ENCODE results near the gene PTGS1. TPM values are rescaled to one million over a fixed set of nuclear protein-coding genes. Genes with fewer than 3 reads are reported as not detected.
A peak's percentile ranks its signal among the peaks of the same experiment; 100 is the strongest.
"Not testable (repeated sequence)": the region's sequence is repeated elsewhere in the genome, so short reads cannot be mapped to it uniquely, and the experiment has no call there.

Gene PTGS1
- total and polyA plus RNA-seq, 2 donors (not counting 1 experiment from before 2014, with no cell fraction given) = 9.5 to 15.3 TPM

DNA sequence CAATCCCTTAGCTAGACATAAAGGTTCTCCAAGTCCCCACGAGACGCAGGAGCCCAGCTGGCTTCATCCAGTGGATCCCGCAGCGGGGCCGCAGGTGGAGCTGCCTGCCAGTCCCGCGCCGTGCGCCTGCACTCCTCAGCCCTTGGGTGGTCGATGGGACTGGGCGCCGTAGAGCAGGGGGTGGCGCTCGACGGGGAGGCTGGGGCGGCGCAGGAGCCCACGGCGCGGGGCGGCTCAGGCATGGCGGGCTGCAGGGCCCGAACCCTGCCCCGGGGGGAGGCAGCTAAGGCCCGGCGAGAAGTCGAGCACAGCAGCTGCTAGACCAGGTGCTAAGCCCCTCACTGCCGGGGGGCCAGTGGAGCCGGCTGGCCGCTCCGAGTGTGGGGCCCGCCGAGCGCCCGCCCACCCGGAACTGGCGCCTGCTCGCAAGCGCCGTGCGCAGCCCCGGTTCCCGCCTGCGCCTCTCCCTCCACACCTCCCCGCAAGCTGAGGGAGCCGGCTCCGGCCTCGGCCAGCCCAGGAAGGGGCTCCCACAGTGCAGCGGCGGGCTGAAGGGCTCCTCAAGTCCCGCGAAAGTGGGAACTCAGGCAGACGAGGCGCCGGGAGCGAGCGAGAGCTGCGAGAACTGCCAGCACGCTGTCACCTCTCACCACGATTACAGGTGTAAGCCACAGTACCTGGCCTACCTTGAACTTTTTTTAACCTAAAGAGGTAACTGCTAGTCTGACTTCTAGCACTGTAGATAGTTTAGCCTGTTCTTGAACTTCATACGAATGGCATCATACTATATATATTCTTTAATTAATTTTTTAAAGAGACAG is 35.5 kb downstream of the PTGS1 start:
- no peak overlapping the region for H3K4me3 Mint-ChIP-seq
- CTCF ChIA-PET = no interaction called here
- H3K4me1 ChIP-seq (ENCODE audit: control insufficient read depth in 2 of 2, insufficient read depth in 2 of 2, low read length in 2 of 2) = no peaks in the 10 kb centered on the region
- H3K9me3 Mint-ChIP-seq (ENCODE audit: insufficient read depth) = no peaks in the 10 kb centered on the region
- no peak overlapping the region for H3K27ac Mint-ChIP-seq
- no peak overlapping the region for H3K9ac ChIP-seq (ENCODE audit: low read length)
- H3K4me1 Mint-ChIP-seq = peaks cover 4% of the 10 kb centered on the region
- no peak for ATAC-seq (ENCODE audit: low read depth)
- no peak overlapping the region for H3K27ac ChIP-seq (ENCODE audit: low read length in 2 of 2)
- H3K4me3 ChIP-seq (ENCODE audit: control extremely low read depth in 1 of 5, extremely low read depth in 1 of 5, insufficient read depth in 1 of 5, low read depth in 2 of 5, low read length in 4 of 5) = peak overlapping the region in 1 of 5 experiments; percentile 7
- POLR2A ChIA-PET = no interaction called here
- no peaks in the 10 kb centered on the region for H4K20me1 ChIP-seq (ENCODE audit: control insufficient read depth, insufficient read depth, low read length, poor library complexity, severe bottlenecking)
- peaks cover 0 to 2% (median 0%) of the 10 kb centered on the region in 4 experiments for H3K27me3 ChIP-seq (replicated peaks in 1 of 4; ENCODE audit: control extremely low read depth in 1 of 4, control insufficient read depth in 3 of 4, insufficient read depth in 4 of 4, low read length in 3 of 4)
- H3K79me2 ChIP-seq (ENCODE audit: control insufficient read depth, insufficient read depth, low read length) = no peaks in the 10 kb centered on the region
- peak overlapping the region; percentile 25 for H3K4me2 ChIP-seq (replicated peaks; ENCODE audit: low read depth, low read length, poor library complexity, severe bottlenecking)
- no peak for DNase-seq
- H2AFZ ChIP-seq (ENCODE audit: insufficient read depth, low read depth, low read length, poor library complexity, severe bottlenecking) = no peak overlapping the region
- peaks cover 4% of the 10 kb centered on the region for H3K27me3 Mint-ChIP-seq
- peaks cover 0 to 5% (median 0%) of the 10 kb centered on the region in 3 donors for H3K9me3 ChIP-seq (ENCODE audit: control extremely low read depth in 1 of 3, control insufficient read depth in 2 of 3, insufficient read depth in 1 of 3, low read length in 2 of 3)
- TF ChIP-seq EZH2 (IDR thresholded peaks at IDR 0.05; ENCODE audit: borderline replicate concordance, insufficient read depth, low read depth, low read length, poor library complexity, severe bottlenecking) = no peak
- TF ChIP-seq, protein P1, sequence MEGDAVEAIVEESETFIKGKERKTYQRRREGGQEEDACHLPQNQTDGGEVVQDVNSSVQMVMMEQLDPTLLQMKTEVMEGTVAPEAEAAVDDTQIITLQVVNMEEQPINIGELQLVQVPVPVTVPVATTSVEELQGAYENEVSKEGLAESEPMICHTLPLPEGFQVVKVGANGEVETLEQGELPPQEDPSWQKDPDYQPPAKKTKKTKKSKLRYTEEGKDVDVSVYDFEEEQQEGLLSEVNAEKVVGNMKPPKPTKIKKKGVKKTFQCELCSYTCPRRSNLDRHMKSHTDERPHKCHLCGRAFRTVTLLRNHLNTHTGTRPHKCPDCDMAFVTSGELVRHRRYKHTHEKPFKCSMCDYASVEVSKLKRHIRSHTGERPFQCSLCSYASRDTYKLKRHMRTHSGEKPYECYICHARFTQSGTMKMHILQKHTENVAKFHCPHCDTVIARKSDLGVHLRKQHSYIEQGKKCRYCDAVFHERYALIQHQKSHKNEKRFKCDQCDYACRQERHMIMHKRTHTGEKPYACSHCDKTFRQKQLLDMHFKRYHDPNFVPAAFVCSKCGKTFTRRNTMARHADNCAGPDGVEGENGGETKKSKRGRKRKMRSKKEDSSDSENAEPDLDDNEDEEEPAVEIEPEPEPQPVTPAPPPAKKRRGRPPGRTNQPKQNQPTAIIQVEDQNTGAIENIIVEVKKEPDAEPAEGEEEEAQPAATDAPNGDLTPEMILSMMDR (IDR thresholded peaks at IDR 0.05) = no peak
- WGBS (ENCODE audit: insufficient coverage) = 91% methylated on average over 58 of the region's 61 CpGs
- intact Hi-C loops (cut with micrococcal nuclease) = no loop called here
- H3K36me3 ChIP-seq (replicated peaks in 1 of 2; ENCODE audit: control extremely low read depth in 1 of 2, control insufficient read depth in 1 of 2, extremely low read depth in 1 of 2, insufficient read depth in 2 of 2, low read length in 1 of 2) = no peaks in the 10 kb centered on the region

DNA sequence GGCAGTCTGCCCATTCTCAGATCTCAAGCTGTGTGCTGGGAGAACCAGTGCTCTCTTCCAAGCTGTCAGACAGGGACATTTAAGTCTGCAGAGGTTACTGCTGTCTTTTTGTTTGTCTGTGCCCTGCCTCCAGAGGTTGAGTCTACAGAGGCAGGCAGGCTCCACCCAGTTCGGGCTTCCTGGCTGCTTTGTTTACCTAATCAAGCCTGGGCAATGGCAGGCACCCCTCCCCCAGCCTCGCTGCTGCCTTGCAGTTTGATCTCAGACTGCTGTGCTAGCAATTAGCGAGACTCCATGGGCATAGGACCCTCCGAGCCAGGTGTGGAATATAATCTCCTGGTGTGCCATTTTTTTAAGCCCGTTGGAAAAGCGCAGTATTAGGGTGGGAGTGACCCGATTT is 43.3 kb downstream of the PTGS1 start:
- H3K27ac Mint-ChIP-seq, H3K4me3 Mint-ChIP-seq, CTCF ChIA-PET: not testable (repeated sequence)

More for the DNA sequence above, 43.3 kb downstream of the PTGS1 start:
- H4K20me1 ChIP-seq (ENCODE audit: control insufficient read depth, insufficient read depth, low read length, poor library complexity, severe bottlenecking); H3K27ac ChIP-seq (ENCODE audit: low read length in 2 of 2); H3K79me2 ChIP-seq (ENCODE audit: control insufficient read depth, insufficient read depth, low read length); H3K27me3 ChIP-seq (replicated peaks in 1 of 4; ENCODE audit: control extremely low read depth in 1 of 4, control insufficient read depth in 3 of 4, insufficient read depth in 4 of 4, low read length in 3 of 4); H3K9ac ChIP-seq (ENCODE audit: low read length); H3K4me3 ChIP-seq (ENCODE audit: control extremely low read depth in 1 of 5, extremely low read depth in 1 of 5, insufficient read depth in 1 of 5, low read depth in 2 of 5, low read length in 4 of 5); H3K9me3 ChIP-seq (ENCODE audit: control extremely low read depth in 1 of 3, control insufficient read depth in 2 of 3, insufficient read depth in 1 of 3, low read length in 2 of 3); POLR2A ChIA-PET; H3K4me1 Mint-ChIP-seq; DNase-seq; H3K4me1 ChIP-seq (ENCODE audit: control insufficient read depth in 2 of 2, insufficient read depth in 2 of 2, low read length in 2 of 2); intact Hi-C loops (cut with micrococcal nuclease); H3K36me3 ChIP-seq (replicated peaks in 1 of 2; ENCODE audit: control extremely low read depth in 1 of 2, control insufficient read depth in 1 of 2, extremely low read depth in 1 of 2, insufficient read depth in 2 of 2, low read length in 1 of 2); H3K4me2 ChIP-seq (replicated peaks; ENCODE audit: low read depth, low read length, poor library complexity, severe bottlenecking); ATAC-seq (ENCODE audit: low read depth); H3K9me3 Mint-ChIP-seq (ENCODE audit: insufficient read depth); H2AFZ ChIP-seq (ENCODE audit: insufficient read depth, low read depth, low read length, poor library complexity, severe bottlenecking): not testable (repeated sequence)
- WGBS (ENCODE audit: insufficient coverage) = 74% methylated on average over 3 of the region's 7 CpGs
- peaks cover 15% of the 10 kb centered on the region for H3K27me3 Mint-ChIP-seq
